WERI-Rb-1 (cell line): ENCODE measurements around the gene TANC1.

Source experiments
- DNase-seq: peaks from one replicate; pipeline ENCODE4 v3.0.0-alpha.2; 2020
- H3K27ac ChIP-seq: fragments of 250-450 bp; sonication (Bioruptor Pico); 2 replicates; pipeline ENCODE4 v1.5.1; 2020; ENCODE audit warnings: mild to moderate bottlenecking, moderate library complexity
- H3K27me3 ChIP-seq: fragments of 250-450 bp; sonication (Bioruptor Pico); 2 replicates; pipeline ENCODE4 v1.5.1; 2021; ENCODE audit warnings: mild to moderate bottlenecking, low read depth, moderate library complexity; ENCODE audit not compliant: insufficient read depth, severe bottlenecking
- H3K36me3 ChIP-seq: fragments of 250-450 bp; sonication (Bioruptor Pico); 2 replicates; pipeline ENCODE4 v1.5.1; 2020; ENCODE audit warnings: mild to moderate bottlenecking, moderate library complexity
- H3K4me3 ChIP-seq: 2 replicates; pipeline ENCODE4 v1.5.1; 2011; ENCODE audit warnings: low read depth, mild to moderate bottlenecking, control low read depth, low read length
- H3K9me3 ChIP-seq: fragments of 250-450 bp; sonication (Bioruptor Pico); 2 replicates; pipeline ENCODE4 v1.5.1; 2021; ENCODE audit warnings: mild to moderate bottlenecking, moderate library complexity; ENCODE audit not compliant: severe bottlenecking
- CTCF ChIP-seq: IDR thresholded peaks from 2 replicates; pipeline ENCODE4 v1.5.1; 2011; ENCODE audit warnings: low read depth, mild to moderate bottlenecking, control low read depth, inconsistent platforms, low read length

TANC1 gene

GRCh38 chr2:159124441-159124911 lies 156.0 kb downstream of the TANC1 start:
- H3K9me3 ChIP-seq: no peaks in the 10 kb centered on the region
- H3K4me3 ChIP-seq: no peak overlapping the region
- no peak for TF ChIP-seq CTCF
- no peak overlapping the region for H3K27ac ChIP-seq
- DNase-seq: no peak
- peaks cover 12% of the 10 kb centered on the region for H3K27me3 ChIP-seq
- no peaks in the 10 kb centered on the region; the same call in 1 of the 2 replicates for H3K36me3 ChIP-seq

GRCh38 chr2:159124931-159125467 lies 156.6 kb downstream of the TANC1 start:
- H3K36me3 ChIP-seq: no peaks in the 10 kb centered on the region; the same call in 1 of the 2 replicates
- no peak overlapping the region for H3K27ac ChIP-seq
- TF ChIP-seq CTCF: no peak
- no peak overlapping the region for H3K4me3 ChIP-seq
- H3K9me3 ChIP-seq: no peaks in the 10 kb centered on the region
- DNase-seq: no peak
- peaks cover 12% of the 10 kb centered on the region for H3K27me3 ChIP-seq

DNA sequence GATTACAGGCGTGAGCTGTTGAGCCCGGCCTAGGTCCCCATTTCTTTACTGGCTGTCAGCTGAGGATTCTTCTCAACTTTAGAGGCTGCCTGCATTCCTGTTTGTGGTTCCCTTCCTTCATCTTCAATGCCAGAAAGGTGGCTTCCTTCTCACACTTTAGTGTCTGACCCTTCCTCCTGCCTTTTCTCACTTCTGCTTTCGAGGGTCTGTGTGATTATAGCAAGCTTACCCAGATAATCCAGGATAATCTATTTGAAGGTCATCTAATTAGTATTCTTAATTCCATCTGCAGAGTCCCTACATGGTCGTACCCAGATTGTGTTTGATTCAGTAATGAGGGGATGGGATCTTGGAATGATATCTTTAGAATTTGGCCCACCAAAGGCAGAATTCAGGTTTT lies 157.4 kb downstream of the TANC1 start:
- Histone ChIP-seq H3K36me3 (no peaks in the 10 kb centered on the region; the same call in 1 of the 2 replicates), H3K9me3 (no peaks in the 10 kb centered on the region), H3K27me3 (peaks cover 12% of the 10 kb centered on the region), H3K27ac (no peak overlapping the region), H3K4me3 (no peak overlapping the region)
- DNase-seq: no peak
- no peak for TF ChIP-seq CTCF

GRCh38 chr2:159126432-159127022 lies 158.1 kb downstream of the TANC1 start:
- no peak for DNase-seq
- Histone ChIP-seq H3K27ac (no peak overlapping the region), H3K9me3 (no peaks in the 10 kb centered on the region), H3K36me3 (no peaks in the 10 kb centered on the region; the same call in 1 of the 2 replicates), H3K27me3 (peaks cover 12% of the 10 kb centered on the region), H3K4me3 (no peak overlapping the region)
- no peak for TF ChIP-seq CTCF

- Histone ChIP-seq H3K27ac (no peak overlapping the region), H3K27me3 (peaks cover 9% of the 10 kb centered on the region), H3K4me3 (no peak overlapping the region), H3K9me3 (no peaks in the 10 kb centered on the region), H3K36me3 (no peaks in the 10 kb centered on the region; the same call in 1 of the 2 replicates)
- no peak for TF ChIP-seq CTCF
- DNase-seq: no peak
These were observed 159.8 kb downstream of the TANC1 start for GRCh38 chr2:159128191-159128590.

DNA sequence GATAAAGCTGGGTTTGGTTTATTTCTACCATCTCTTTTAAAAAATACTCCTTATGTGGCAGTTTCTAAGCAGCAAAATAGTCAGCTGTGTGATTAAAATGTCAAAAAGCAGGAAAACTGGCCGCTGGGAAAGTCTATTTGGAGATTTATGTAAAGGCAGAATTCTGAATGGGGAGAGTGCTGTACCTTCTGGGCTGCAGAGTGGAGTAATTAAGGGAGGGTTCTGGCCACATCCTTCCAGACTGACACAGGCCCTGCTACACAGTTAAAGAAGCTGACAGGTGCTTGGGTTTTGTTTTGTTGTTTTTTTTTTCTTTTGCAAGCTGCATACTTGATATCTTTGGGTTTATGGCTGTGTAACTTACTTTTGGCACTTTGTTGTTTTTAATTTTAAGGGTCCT lies 160.8 kb downstream of the TANC1 start:
- Histone ChIP-seq H3K9me3 (no peaks in the 10 kb centered on the region), H3K36me3 (no peaks in the 10 kb centered on the region; the same call in 1 of the 2 replicates), H3K27ac (no peak overlapping the region), H3K4me3 (no peak overlapping the region), H3K27me3 (no peaks in the 10 kb centered on the region)
- TF ChIP-seq CTCF: no peak
- no peak for DNase-seq
